ENCODE data around the gene FAM131B.

DNA sequence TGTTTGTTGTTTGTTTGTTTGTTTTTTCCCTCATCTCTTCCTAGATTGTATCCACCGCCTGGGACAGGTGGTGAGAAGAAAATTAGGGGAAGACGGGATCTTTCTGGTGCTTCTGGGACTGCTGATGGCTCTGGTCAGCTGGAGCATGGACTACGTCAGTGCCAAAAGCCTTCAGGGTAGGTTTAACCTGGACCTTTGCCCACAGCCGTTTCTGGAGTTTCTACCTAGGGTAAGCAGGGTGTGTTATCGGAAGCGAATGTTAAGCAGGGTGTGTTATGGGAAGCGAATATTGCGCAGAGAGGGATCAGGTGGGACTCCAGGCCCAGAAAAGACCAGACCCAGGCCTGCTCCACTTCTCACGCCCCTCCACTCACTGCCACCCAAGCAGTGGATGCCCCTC lies 41.9 kb downstream of the FAM131B start:
- no peak for TF ChIP-seq CTCF (IDR thresholded peaks at IDR 0.05)
- TF ChIP-seq ZNF396 (CRISPR knock-in tag; IDR thresholded peaks at IDR 0.05; ENCODE audit: borderline replicate concordance), result no peak
- no peak for TF ChIP-seq AFF4 (CRISPR knock-in tag; IDR thresholded peaks at IDR 0.05; ENCODE audit: borderline replicate concordance)
- no peak for TF ChIP-seq PREB (CRISPR knock-in tag; IDR thresholded peaks at IDR 0.05; ENCODE audit: borderline replicate concordance)
- no peak for TF ChIP-seq ESRRA (CRISPR knock-in tag; IDR thresholded peaks at IDR 0.05; ENCODE audit: borderline replicate concordance)
- TF ChIP-seq NR2C2 (CRISPR knock-in tag; IDR thresholded peaks at IDR 0.05), result no peak
- TF ChIP-seq ZNF281 (CRISPR knock-in tag; IDR thresholded peaks at IDR 0.05), result no peak
- no peak for TF ChIP-seq NFYB (CRISPR knock-in tag; conservative IDR thresholded peaks at IDR 0.05; ENCODE audit: low read depth)
- TF ChIP-seq, protein P1, sequence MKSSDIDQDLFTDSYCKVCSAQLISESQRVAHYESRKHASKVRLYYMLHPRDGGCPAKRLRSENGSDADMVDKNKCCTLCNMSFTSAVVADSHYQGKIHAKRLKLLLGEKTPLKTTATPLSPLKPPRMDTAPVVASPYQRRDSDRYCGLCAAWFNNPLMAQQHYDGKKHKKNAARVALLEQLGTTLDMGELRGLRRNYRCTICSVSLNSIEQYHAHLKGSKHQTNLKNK (CRISPR knock-in tag; IDR thresholded peaks at IDR 0.05), result no peak
